K562 (cell line): Measurements from ENCODE around the gene CSNK1A1. TPM values are rescaled to one million over a fixed set of nuclear protein-coding genes. Genes with fewer than 3 reads are reported as not detected.

ENCODE experiments used
- CREM ChIP-seq: IDR thresholded peaks from 2 replicates; pipeline ENCODE4 v1.6.1; 2014; ENCODE audit warnings: antibody characterized with exemption, low read depth
- ETS2 ChIP-seq: IDR thresholded peaks from 2 replicates; pipeline ENCODE4 v1.6.1; 2016; ENCODE audit warnings: borderline replicate concordance, missing genetic modification characterization, mild to moderate bottlenecking, moderate library complexity, missing compliant biosample characterization; ENCODE audit not compliant: poor library complexity, severe bottlenecking
- HCFC1 ChIP-seq: IDR thresholded peaks from 2 replicates; pipeline ENCODE4 v1.6.1; 2012; ENCODE audit warnings: low read depth, low read length, improper control_type of control experiment
- NRF1 ChIP-seq, 2 experiments: fragments of 450-650 bp; IDR thresholded peaks in 1 of 2; conservative IDR thresholded peaks in 1 of 2; 2 replicates each; pipeline ENCODE4 v1.6.1; 2014; ENCODE audit warnings: mild to moderate bottlenecking in 2 of 2
- POLR2AphosphoS5 ChIP-seq: IDR thresholded peaks from 2 replicates; pipeline ENCODE4 v1.6.1; 2011; ENCODE audit warnings: mild to moderate bottlenecking, low read depth, low read length, moderate library complexity; ENCODE audit not compliant: control insufficient read depth, insufficient read depth
- POLR3A ChIP-seq: IDR thresholded peaks from 2 replicates; pipeline ENCODE4 v1.6.1; 2011; ENCODE audit warnings: borderline replicate concordance, mild to moderate bottlenecking, moderate library complexity; ENCODE audit not compliant: insufficient read length, insufficient read depth; ENCODE audit errors: extremely low read depth
- RHOXF2B ChIP-seq: fragments of 250-450 bp; sonication (Bioruptor Pico); conservative IDR thresholded peaks from 2 replicates; pipeline ENCODE4 v1.5.1; 2021
- SMARCA4 ChIP-seq: fragments of 450-650 bp; IDR thresholded peaks from 2 replicates; pipeline ENCODE4 v1.6.1; 2016
- TEAD4 ChIP-seq, 2 experiments: sonication (generic) in 1 of 2; formaldehyde crosslinking in 1 of 2; IDR thresholded peaks; 2 replicates each; pipeline versions ENCODE4 v1.6.1 to v1.8.0; 2012 to 2022; ENCODE audit warnings: borderline replicate concordance in 1 of 2, inconsistent platforms in 1 of 2, low read length in 1 of 2, mild to moderate bottlenecking in 1 of 2, missing genetic modification reagents in 1 of 2
- polyA plus RNA-seq, 8 experiments: library from polyadenylated mRNA; depleted of rRNA in 4 of 8; stranded (reverse) in 5 of 8; unstranded in 3 of 8; fragments of >200 nt; fragmentation: Nextera tagmentation in 2 of 8; fragmentation: Illumina TruSeq in 1 of 8; extraction: Ambion mirVana in 2 of 8; extraction: Trizol in 1 of 8; gene quantifications; 2 replicates each; pipeline versions ENCODE4 v1.2.1 to v1.2.3, GENCODE V29; 2011 to 2014; ENCODE audit warnings: inconsistent platforms in 1 of 8, missing spikeins in 1 of 8
- total RNA-seq, 7 experiments: library from RNA; depleted of rRNA in 6 of 7; stranded (reverse); fragments of >200 nt in 6 of 7; fragmentation: Illumina TruSeq in 2 of 7; extraction: Trizol in 2 of 7; gene quantifications; 2 replicates each; pipeline versions ENCODE4 v1.2.1 to v1.2.3, GENCODE V29; 2011 to 2021; ENCODE audit warnings: low replicate concordance in 1 of 7
- TF ChIP-seq, protein P1 (sequence below), 2 experiments: fragments of 450-650 bp in 1 of 2; sonication (generic) in 1 of 2; formaldehyde crosslinking in 1 of 2; IDR thresholded peaks; 2 replicates each; pipeline versions ENCODE4 v1.7.1 to v1.9.0; 2016 to 2022; ENCODE audit warnings: inconsistent platforms in 1 of 2, mild to moderate bottlenecking in 1 of 2, missing genetic modification reagents in 1 of 2
- TF ChIP-seq, protein P2 (sequence below): sonication (generic); formaldehyde crosslinking; IDR thresholded peaks from 2 replicates; pipeline ENCODE4 v1.8.0; 2022; ENCODE audit warnings: missing genetic modification reagents, mild to moderate bottlenecking, borderline replicate concordance
- TF ChIP-seq, protein P3 (sequence below): sonication (generic); formaldehyde crosslinking; IDR thresholded peaks from 2 replicates; pipeline ENCODE4 v1.8.1; 2023; ENCODE audit warnings: mild to moderate bottlenecking, missing genetic modification reagents

The CSNK1A1 gene
- total and polyA plus RNA-seq, 9 of the 15 experiments (the other 6 are each of a cell fraction or from before 2014, with no cell fraction given): 49.1 to 196 (median 154) TPM

DNA sequence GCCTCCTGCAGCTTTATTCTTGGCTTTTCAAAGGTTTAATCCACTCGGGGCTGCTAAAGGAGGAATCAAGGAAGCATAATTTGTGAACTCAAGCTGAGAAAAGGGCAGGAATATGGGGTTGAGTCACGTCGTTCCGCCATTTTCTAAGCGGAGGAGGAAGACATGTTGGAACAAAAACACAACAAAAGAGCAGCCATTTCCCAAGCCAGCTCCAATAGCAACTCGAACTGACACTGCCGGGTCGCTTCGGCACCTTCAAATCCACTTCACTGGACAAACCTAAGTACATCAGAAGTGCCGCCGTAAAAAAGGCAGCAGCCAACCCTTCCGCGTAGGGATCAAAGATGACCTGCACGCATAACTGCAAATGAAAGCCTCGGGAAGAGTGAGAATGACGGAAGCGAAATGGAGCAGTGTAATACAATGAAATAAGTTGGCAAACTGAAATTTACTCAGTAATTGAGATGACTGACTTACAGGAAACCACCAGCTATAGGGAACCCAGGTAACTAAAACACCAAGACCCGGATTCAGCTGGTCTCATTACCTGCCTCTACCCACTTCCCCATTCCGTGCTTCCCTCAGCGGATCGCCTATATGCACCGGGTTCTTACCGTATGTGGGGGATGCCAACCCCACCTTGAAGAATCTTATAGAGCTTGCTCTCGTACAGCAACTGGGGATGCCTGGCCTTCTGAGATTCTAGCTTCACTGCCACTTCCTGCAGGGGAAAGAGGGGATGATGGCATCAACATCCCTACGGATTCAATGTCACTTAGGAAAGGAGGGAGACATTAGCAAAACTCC lies 1.6 kb downstream of the CSNK1A1 start (continued):
- TF ChIP-seq, protein P1, sequence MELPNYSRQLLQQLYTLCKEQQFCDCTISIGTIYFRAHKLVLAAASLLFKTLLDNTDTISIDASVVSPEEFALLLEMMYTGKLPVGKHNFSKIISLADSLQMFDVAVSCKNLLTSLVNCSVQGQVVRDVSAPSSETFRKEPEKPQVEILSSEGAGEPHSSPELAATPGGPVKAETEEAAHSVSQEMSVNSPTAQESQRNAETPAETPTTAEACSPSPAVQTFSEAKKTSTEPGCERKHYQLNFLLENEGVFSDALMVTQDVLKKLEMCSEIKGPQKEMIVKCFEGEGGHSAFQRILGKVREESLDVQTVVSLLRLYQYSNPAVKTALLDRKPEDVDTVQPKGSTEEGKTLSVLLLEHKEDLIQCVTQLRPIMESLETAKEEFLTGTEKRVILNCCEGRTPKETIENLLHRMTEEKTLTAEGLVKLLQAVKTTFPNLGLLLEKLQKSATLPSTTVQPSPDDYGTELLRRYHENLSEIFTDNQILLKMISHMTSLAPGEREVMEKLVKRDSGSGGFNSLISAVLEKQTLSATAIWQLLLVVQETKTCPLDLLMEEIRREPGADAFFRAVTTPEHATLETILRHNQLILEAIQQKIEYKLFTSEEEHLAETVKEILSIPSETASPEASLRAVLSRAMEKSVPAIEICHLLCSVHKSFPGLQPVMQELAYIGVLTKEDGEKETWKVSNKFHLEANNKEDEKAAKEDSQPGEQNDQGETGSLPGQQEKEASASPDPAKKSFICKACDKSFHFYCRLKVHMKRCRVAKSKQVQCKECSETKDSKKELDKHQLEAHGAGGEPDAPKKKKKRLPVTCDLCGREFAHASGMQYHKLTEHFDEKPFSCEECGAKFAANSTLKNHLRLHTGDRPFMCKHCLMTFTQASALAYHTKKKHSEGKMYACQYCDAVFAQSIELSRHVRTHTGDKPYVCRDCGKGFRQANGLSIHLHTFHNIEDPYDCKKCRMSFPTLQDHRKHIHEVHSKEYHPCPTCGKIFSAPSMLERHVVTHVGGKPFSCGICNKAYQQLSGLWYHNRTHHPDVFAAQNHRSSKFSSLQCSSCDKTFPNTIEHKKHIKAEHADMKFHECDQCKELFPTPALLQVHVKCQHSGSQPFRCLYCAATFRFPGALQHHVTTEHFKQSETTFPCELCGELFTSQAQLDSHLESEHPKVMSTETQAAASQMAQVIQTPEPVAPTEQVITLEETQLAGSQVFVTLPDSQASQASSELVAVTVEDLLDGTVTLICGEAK (IDR thresholded peaks at IDR 0.05): no peak; the same call in 1 of the 2 replicates
- TF ChIP-seq, protein P1 (CRISPR knock-in tag; IDR thresholded peaks at IDR 0.05): no peak
- TF ChIP-seq CREM: no peak
- no peak for TF ChIP-seq ETS2
- TF ChIP-seq POLR3A: no peak
- TF ChIP-seq, protein P2, sequence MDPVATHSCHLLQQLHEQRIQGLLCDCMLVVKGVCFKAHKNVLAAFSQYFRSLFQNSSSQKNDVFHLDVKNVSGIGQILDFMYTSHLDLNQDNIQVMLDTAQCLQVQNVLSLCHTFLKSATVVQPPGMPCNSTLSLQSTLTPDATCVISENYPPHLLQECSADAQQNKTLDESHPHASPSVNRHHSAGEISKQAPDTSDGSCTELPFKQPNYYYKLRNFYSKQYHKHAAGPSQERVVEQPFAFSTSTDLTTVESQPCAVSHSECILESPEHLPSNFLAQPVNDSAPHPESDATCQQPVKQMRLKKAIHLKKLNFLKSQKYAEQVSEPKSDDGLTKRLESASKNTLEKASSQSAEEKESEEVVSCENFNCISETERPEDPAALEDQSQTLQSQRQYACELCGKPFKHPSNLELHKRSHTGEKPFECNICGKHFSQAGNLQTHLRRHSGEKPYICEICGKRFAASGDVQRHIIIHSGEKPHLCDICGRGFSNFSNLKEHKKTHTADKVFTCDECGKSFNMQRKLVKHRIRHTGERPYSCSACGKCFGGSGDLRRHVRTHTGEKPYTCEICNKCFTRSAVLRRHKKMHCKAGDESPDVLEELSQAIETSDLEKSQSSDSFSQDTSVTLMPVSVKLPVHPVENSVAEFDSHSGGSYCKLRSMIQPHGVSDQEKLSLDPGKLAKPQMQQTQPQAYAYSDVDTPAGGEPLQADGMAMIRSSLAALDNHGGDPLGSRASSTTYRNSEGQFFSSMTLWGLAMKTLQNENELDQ: peak; percentile 10; the same call in 1 of the 2 replicates
- TF ChIP-seq TEAD4 (IDR thresholded peaks at IDR 0.05; ENCODE audit: low read length): peak; percentile 80
- TF ChIP-seq TEAD4 (CRISPR knock-in tag; IDR thresholded peaks at IDR 0.05; ENCODE audit: borderline replicate concordance): no peak
- TF ChIP-seq HCFC1: no peak
- TF ChIP-seq RHOXF2B (CRISPR knock-in tag): no peak
- TF ChIP-seq NRF1 (conservative IDR thresholded peaks at IDR 0.05 in 1 of 2, IDR thresholded peaks at IDR 0.05 in 1 of 2): no peak
- TF ChIP-seq POLR2AphosphoS5: 0 out of 2 replicates have a peak, but pooled peaks have one; percentile 17
- TF ChIP-seq, protein P3, sequence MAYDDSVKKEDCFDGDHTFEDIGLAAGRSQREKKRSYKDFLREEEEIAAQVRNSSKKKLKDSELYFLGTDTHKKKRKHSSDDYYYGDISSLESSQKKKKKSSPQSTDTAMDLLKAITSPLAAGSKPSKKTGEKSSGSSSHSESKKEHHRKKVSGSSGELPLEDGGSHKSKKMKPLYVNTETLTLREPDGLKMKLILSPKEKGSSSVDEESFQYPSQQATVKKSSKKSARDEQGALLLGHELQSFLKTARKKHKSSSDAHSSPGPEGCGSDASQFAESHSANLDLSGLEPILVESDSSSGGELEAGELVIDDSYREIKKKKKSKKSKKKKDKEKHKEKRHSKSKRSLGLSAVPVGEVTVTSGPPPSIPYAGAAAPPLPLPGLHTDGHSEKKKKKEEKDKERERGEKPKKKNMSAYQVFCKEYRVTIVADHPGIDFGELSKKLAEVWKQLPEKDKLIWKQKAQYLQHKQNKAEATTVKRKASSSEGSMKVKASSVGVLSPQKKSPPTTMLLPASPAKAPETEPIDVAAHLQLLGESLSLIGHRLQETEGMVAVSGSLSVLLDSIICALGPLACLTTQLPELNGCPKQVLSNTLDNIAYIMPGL (CRISPR knock-in tag): no peak
- TF ChIP-seq SMARCA4: no peak
